ENCODE data around the gene KCNQ5.

GRCh38 chr6:72905705-72906478 lies 284.0 kb downstream of the KCNQ5 start:
- no peak for TF ChIP-seq RCOR1 (conservative IDR thresholded peaks at IDR 0.05; ENCODE audit: low read depth, low read length)
- TF ChIP-seq CTCF (IDR thresholded peaks at IDR 0.05 in 2 of 3, conservative IDR thresholded peaks at IDR 0.05 in 1 of 3; ENCODE audit: control insufficient read depth in 2 of 3, extremely low read depth in 1 of 3, insufficient read depth in 1 of 3, low read depth in 3 of 3, low read length in 3 of 3) = no peak
- no peak for TF ChIP-seq BRCA1 (IDR thresholded peaks at IDR 0.05; ENCODE audit: low read depth, low read length)
- no peak for TF ChIP-seq GATAD2B (conservative IDR thresholded peaks at IDR 0.05; ENCODE audit: low read depth)
- TF ChIP-seq EP300 (IDR thresholded peaks at IDR 0.05; ENCODE audit: borderline replicate concordance in 1 of 2, control insufficient read depth in 1 of 2, low read depth in 2 of 2, low read length in 2 of 2) = no peak
- TF ChIP-seq ZBTB11 (CRISPR knock-in tag; IDR thresholded peaks at IDR 0.05) = no peak
- no peak for TF ChIP-seq HDAC6 (IDR thresholded peaks at IDR 0.05; ENCODE audit: unreplicated experiment)

Measured in GM12878 (cell line).